HG02623 (cell line): ENCODE measurements around the gene ADRA1B.
"Not testable (repeated sequence)": the region's sequence is repeated elsewhere in the genome, so short reads cannot be mapped to it uniquely, and the experiment has no call there.

Experiments used
- ATAC-seq: cut with Tn5 transposase; IDR thresholded peaks from one replicate; pipeline ENCODE4 v1.9.1; 2021; ENCODE audit warnings: moderate library complexity; ENCODE audit not compliant: unreplicated experiment

The ADRA1B gene

DNA sequence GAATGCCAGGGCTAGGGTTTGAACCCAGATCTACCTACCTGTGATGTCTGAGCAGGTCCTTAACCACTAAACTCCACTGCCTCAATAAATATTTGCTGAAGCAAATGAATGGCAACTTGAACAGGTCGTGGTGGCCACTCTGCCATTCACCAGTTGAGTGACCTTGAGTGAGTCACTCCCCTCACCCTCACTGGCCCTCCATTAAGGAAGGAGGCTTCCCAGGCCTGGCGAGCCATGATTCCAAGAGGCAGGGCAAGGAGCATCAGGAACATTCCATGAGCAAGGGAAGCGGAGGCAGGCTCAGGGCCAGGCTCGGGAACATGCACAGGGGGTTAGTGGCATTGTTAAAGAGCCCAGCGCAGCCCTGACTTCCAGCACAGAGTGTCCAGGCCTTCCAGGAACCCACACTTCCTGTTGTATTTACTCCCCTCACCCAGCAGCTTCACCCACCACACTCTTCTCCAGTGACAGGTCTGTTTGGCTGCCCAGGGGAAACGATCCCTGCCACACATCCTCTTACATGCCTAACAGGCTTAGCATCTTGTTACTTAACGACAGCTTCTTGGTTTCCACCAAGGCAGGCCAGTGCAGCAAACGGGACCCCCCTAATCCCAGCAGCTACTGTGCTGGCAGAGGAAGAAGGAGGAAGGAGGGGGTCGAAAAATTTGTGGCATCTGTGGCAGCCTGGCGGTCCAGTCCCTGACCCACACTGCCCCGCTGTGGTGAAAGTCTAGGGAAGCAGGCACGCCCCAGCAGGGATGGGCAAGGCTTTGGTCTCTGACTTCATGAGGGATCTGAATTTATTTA lies 49.0 kb downstream of the ADRA1B start:
- ATAC-seq: no peak

DNA sequence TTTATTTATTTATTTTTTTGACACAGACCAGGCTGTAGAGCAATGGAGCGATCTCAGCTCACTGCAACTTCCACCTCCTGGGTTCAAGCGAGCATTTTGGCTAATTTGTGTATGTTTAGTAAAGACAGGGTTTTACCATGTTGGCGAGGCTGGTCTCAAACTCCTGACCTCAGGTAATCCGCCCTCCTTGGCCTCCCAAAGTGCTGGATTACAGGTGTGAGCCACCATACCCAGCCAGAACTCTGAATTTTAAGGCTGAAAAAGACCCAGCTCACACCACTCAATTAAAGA lies 49.5 kb downstream of the ADRA1B start:
- ATAC-seq: not testable (repeated sequence)

DNA sequence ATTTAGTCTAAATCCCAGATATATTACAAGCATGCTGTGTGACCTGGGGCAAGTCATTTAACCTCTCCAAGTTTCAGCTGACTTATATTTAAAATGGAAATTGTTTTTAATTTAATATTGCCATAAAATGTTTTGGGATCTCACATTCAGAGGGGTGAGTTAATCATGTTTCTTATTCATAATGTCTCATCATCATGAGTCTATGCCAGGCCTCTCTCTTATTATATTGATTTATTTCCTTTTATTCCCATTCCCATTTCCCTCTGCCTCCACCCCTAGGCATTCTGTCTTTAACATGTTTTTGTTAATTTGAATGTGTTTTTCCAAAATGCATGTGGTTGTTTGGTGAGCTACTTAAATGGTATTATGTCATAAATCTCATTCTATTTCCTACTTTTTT lies 53.7 kb downstream of the ADRA1B start:
- ATAC-seq: no peak

DNA sequence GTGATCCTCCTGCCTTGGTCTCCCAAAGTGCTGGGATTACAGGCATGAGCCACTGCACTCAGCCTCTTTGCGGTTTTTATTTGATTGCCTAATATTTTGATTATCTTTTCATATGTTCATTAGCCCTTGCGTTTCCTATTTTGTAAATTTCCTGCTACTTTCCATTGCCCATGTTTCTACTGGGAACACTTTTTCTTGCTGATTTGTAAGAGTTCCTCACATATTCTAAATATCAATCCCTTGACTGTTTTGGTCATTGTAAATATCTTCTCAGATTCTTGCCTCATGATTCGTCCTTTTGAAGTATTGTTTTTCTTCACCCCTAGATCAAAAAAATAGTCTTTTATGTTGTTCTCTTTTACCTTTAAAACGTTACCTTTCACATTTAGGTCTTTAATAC lies 54.8 kb downstream of the ADRA1B start:
- no peak for ATAC-seq

DNA sequence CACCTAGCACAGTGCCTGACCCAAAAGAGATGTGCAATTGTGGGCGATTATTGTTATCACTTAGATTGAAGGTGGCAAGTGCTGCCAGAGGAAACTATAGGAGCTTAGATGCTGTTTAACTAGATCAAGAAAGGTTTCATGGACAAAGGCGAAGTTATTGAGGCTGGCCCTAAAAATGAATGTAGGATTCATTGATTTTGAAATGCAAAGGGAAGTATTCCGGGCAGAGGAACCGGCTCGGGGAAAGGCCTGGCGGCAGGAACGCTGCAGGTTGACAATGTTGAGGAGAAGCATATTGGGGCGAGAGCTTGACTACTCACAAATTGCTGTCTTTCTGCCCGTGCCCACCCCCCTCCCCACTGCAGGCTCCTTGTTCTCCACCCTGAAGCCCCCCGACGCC lies 55.2 kb downstream of the ADRA1B start:
- no peak for ATAC-seq

DNA sequence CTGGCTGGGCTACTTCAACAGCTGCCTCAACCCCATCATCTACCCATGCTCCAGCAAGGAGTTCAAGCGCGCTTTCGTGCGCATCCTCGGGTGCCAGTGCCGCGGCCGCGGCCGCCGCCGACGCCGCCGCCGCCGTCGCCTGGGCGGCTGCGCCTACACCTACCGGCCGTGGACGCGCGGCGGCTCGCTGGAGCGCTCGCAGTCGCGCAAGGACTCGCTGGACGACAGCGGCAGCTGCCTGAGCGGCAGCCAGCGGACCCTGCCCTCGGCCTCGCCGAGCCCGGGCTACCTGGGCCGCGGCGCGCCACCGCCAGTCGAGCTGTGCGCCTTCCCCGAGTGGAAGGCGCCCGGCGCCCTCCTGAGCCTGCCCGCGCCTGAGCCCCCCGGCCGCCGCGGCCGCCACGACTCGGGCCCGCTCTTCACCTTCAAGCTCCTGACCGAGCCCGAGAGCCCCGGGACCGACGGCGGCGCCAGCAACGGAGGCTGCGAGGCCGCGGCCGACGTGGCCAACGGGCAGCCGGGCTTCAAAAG lies 55.7 kb downstream of the ADRA1B start:
- no peak for ATAC-seq

DNA sequence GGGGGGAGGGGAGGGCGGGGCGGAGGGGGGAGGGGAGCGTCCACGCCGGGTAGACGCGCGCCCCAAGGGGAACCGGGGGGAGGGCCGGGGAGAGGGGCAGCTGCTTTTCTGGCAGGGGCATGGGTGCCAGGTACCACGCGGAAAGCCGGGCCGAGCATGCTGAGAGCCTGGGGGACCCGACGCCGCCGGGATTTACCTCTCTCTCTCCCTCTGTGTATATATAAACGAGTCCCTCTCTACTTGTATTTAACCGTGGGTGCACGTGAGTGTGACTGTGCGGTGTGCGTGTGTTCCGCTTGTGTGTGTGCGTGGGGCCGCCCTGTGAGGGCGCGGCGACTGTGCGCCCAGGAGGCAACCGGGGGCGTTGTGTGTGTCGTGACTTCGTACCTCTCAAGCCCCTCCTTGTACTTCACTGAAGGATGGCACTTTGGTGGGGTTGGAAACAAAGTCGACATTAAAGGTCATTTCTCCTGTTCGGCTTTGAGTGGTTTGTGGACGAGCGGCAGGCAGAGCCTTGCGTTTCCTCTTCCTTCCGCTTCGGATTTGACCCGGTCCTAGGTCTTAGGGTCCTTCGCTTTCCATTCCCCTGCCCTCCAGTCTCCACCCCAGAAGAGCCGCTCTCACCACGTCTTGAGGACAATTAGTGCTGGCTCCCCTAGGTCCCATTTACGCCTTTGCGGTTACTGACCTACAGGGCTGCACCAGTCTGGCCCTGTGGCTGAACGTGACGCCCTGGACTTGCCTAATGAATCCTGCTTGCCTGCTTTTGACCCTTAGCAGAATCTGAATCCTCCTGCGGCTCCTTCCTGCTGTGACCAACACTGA lies 56.5 kb downstream of the ADRA1B start:
- ATAC-seq: no peak

DNA sequence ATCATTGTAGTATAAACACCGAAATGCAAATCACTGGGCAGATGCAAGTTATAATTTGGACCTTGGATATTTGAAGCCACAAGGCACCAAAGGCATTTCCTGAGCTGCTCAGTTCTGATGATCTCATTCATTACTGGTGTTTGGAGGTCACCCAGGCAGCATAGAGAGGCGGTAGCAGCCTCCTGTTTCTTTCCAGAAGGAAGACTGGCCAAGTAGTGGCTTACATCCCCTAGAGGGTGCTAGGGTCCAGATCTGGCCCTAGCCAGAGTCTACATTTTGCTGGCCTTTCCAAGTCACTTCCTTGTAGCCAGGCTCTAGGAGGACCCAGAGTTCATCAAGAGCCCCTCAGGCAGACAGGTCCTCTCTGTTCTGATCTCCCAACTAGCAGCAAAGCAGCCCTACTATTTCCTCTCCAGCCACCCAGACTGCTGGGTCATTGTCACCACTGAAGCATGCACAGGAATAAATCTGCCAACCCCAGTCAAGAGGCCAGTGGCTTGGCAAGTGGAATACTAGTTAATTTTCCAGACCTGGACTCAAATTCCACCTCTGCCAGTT lies 59.3 kb downstream of the ADRA1B start:
- ATAC-seq: no peak

DNA sequence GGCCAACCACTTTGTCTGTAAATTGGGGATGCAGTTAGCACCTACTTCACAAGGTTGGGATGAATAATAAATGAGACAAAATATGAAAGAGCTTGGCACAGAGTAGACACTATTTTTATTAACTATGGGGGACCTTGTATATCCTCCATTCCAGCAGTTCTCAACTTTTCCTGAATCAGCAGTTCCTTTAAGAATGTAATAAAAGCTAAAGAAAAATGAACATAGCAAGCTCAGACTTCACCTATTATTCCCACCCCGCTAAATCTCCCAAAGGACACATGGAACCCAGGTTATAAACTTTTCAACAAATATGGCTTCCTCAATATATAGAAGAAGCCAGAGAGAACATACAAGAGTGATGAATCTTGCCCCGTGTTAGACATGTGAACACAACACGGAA lies 60.6 kb downstream of the ADRA1B start:
- ATAC-seq: no peak

DNA sequence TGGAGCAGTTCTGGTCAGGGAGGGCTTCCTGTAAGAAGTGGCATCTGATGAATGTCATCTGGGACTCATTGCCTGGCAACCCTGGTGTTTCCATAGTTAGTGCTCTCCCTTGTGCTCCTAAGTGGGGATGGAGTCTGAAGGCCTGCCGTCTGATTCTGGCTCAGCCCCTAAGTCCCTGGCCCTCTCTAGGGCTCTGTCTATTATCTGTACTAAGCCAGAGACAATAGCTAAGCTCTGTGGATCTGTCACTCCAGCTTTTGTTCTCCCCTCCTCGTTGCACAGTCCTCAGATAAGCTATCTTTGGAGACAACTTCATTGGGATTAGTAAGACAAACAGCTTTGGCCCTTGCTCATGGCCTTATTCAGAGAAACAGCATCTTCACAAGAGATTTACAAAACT lies 62.1 kb downstream of the ADRA1B start:
- no peak for ATAC-seq

DNA sequence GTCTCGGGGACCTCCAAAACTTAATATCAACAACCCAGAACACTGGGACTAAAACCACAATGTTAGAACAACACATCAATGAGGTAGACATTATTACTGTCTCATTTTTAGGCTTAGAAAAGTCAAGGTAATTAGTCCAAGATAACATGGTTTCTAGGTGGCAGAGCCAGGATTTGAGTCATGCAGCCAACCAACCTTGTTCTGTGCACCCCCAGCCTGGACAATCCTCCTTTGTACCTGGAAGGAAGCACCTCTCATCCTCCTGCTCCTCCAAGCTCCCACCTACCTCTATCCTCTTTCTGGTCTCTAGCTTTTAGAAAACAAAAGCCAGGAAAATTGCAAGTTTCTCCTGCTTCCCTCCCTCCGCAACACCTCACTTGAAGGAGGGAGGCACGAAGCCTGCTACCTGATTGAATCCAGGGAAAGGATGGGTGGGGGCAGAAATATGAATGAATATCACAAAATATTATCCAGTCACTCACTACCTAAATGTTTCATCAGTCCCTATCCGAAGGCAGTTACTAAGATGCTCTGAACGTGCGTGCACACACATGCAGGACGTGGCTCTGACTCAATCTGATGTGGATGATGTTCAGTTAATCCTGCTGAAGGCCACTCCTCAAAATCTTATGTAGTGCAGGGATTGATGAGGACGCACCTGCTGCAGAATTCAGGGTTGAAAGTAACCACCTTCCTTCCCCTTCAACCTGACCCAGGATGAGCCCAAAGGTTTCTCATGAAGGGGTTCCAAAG lies 66.3 kb downstream of the ADRA1B start:
- ATAC-seq: no peak

DNA sequence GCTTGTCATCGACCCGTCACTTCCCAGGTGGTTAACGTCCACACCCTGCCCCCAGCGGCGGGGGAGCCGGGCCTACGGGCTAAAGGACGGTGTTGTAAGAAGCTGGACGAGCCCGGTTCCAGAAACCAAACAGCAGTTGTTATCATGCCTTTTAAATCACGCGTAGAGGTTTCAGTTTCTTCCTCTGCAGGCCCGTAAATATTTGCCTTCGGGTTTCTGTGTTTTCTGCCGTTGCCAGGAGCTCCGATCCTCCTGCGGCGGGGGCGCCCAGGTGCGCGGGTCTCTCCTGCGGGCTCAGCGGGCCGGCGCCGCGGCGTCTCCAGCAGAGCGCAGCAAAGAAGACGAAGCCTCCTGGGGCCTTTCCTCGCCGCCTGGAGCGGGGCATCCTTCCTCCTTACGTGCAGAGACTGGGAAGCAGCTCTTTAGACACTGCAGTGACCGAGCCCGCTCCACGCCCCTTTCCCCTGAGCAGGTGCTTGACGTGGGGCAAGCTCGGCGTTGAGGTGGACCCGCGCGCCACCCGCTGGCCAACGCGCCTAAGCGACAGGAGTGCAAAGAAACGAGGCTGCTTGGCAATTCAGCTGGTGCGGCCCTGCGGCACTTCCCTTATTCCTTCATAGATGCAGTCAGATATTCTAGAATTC lies 70.9 kb downstream of the ADRA1B start:
- ATAC-seq: peak; percentile 98

DNA sequence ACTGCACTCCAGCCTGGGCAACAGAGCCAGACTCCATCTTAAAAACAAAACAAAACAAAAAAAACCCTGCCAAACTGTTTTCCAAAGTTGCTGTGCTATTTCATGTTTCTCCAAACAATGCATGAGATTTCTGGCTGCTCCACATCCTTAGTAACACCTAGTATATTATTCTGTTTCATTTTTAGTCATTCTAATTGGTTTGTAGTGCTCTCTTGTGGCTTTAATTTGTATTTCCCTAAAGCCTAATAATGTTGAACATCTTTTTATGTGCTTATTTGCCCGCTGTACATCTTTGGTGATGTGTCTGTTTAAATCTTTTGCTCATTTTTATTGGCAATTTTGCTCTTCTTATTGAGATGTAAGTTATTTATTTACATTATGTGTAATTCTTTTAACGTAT lies 74.2 kb downstream of the ADRA1B start:
- no peak for ATAC-seq

DNA sequence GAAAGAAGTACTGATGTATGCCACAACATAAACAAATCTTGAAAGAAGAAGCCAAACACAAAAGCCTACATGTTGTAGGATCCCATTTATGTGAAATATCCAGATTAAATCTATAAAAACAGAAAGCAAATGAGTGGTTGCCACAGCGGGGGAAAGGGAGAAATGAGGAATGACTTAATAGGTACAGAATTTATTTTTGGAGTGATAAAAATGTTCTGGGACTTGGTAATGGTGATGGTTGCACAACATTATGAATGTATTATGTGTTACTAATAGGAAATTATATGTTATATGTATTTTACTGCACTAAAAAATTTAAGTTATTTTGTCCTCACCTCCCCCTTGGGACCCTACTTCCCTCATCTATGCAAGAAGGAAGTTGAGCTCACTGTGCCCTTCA lies 76.3 kb downstream of the ADRA1B start:
- ATAC-seq: no peak

DNA sequence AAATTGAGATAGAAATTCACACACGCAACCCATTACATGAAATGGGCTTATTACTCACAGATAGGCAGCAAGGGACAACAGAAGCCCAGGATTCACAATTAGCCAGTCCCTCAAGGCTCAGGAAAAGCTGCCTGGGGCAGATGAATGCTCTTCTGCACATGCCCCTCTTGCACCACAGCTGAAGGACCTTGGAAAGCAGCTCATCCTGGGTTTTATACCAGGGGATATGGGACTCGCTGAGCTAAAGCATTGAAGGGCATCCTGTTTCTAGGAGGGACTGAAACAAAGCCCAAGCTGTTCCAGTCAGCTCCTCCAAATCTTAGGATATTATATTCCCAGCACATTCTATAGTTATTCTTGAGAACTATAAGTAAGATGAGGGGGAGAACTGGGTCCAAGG lies 76.9 kb downstream of the ADRA1B start:
- ATAC-seq: no peak

DNA sequence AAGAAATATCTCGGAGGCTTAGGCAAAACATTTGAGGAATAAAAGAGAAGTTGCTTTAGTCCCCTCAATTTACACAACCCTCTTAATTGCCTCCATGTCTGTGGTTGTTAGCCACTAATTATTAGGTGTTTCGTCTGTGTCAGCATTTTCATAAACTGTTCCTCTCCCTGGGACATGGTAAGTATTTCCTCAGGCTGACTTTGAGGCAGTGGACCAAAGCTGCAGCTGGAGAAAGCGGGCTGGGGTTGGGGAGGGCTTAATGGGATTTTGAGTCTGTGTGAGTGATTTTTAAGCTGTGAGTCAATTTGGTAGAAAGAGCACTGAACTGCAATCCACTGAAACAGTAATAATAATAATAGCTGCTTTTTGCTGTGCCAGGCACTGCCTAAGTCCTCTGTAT lies 79.6 kb downstream of the ADRA1B start:
- no peak for ATAC-seq

DNA sequence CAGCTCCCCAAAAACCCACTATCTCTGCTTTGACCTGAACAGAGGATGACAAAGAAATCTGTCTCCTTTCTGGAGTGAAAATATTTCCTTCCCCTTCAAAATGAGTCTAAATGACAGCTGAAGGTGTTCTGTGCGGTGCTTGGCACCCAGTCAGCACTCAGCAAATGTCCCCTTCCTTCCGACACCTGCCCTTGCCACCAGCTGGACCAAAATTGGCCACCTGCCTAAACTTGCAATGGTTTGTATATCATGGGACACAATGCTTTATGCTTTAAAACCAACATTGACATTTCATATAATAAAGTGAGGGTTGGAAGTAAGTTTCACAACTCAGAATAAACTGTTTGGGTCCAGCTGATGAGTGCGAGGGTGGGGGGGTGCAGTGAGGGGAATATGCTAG lies 85.2 kb downstream of the ADRA1B start:
- ATAC-seq: no peak

DNA sequence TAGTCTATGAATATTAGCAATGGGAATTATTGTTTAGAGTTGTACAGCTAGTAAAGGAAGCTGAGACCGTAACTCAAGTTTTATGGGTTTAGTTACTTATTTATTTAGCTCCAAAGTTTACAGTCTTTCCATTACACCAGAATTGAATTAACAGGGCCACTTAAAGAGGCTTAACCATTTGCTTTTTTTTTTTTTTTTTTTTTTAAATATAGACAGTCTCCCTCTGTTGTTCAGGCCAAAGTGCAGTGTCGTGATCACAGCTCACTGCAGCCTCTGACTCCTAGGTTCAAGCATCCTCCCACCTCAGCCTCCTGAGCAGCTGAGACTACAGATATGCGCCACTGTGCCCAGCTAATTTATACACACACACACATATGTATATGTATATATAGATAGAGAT lies 91.2 kb downstream of the ADRA1B start:
- ATAC-seq: no peak

DNA sequence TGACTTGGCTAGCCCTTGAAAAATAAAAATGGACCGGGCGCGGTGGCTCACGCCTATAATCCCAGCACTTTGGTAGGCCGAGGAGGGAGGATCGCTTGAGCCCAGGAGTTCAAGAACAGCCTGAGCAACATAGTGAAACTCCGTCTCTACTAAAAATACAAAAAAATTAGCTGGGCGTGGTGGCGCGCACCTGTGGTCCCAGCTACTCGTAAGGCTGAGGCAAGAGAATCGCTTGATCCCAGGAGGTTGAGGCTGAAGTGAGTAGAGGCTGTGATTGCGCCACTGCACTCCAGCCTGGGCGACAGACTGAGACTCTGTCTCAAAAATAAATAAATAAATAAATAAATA lies 92.2 kb downstream of the ADRA1B start:
- ATAC-seq: not testable (repeated sequence)

DNA sequence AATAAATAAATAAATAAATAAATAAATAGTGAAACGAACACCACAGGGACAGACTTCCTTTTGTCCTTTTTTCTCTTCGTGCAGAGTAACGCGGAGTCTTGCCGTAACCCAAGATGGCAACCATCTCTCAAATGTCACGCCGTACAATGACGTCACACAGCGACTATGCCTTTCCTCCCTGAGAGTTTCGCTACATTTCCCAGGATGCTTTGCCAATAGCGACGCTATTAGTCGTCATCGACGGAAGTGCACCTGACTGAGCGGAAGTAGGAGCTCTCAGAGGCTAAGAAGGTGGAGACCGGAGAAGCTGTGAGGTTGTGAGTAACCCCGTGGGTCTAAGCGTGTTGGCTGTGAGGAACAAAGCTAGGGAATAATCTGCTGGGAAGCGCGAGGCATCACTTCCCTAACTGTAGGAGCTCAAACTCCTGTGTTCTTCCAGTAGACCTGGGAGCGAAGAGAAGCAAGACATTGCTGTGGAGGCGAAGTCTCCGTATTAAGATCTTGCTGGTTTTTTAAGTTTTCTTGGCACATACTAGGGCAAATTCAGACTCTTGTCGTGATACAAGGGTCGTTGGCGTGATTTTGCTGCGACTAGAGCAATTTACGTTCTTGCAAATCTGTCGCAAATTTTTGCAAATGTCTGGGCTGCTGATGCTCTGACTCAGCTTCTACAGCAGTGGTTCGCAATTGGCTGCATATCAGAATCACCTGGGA lies 92.8 kb downstream of the ADRA1B start, which contains the start of gene TTC1:
TSS of gene TTC1 (plus strand) at position 263 of the 714 bp plus-strand sequence. CDS start 1,390 bp downstream, outside the sequence.
- ATAC-seq: peak; percentile 99
